Measurements from ENCODE around the gene CGB5. TPM values are rescaled to one million over a fixed set of nuclear protein-coding genes. Genes with fewer than 3 reads are reported as not detected.
A peak's percentile ranks its signal among the peaks of the same experiment; 100 is the strongest.

The CGB5 gene
- total RNA-seq, 1 donor from 2014 or later: 6.5 TPM

DNA sequence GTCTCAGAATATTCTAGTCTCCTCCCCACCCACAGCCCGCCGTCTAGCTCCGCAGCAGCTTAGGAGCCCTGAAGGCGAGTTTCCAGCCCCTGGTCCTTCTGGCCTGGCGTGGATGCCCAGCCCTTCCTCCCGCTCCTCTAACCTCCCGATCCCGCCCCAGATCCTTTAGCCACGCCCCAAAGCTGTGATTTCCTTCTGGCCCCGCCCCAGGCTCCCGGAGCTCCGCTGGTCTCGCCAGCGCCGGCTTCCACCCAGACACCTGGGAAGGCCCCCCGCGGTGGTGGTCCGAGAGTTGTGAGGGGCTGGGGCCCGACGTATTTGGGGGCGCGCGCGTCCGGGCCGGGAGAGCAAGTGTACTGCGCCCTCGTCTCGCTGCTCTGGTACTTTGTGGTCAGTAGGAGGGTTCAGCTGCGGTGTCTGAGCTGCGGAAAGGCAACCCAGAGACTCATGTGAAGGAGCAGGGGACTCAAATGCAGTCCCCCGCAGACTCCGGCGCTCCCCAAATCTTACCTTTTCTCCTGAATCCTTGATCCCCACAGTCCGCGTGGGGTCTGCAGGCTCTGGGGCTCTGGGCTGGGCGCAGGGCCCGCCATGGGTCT is 14.1 kb downstream of the CGB5 start, which contains the start of gene CGB7:
Gene CGB7, minus strand, starts transcription at position 114 of the 599 bp plus-strand sequence. CDS start 2,374 bp downstream, outside the sequence.
- Histone ChIP-seq H3K9ac (ENCODE audit: low read length) (peak within 1 kb of the TSS; percentile 81), H3K36me3 (ENCODE audit: insufficient read depth, low read length) (no peaks in the 10 kb centered on the region), H3K4me2 (ENCODE audit: low read length) (peak within 1 kb of the TSS; percentile 90), H3K9me3 (ENCODE audit: insufficient read depth, low read depth, low read length) (no peaks in the 10 kb centered on the region), H3K27ac (ENCODE audit: low read depth, low read length) (peak within 1 kb of the TSS; percentile 33), H3K4me3 (ENCODE audit: insufficient read depth, low read depth, low read length) (peak within 1 kb of the TSS; percentile 81), H2AFZ (ENCODE audit: low read depth, low read length) (peak within 1 kb of the TSS; percentile 78), H4K20me1 (ENCODE audit: insufficient read depth, low read length) (peaks cover 41% of the 10 kb centered on the region), H3K4me1 (ENCODE audit: insufficient read depth, low read length) (peaks cover 19% of the 10 kb centered on the region), H3K79me2 (ENCODE audit: insufficient read depth, low read length) (peaks cover 59% of the 10 kb centered on the region), H3K27me3 (ENCODE audit: insufficient read depth, low read length) (no peaks in the 10 kb centered on the region)
- Mint-ChIP-seq H3K27me3 (ENCODE audit: low read depth, unreplicated experiment) (peaks cover 10% of the 10 kb centered on the region), H3K36me3 (ENCODE audit: low read depth, unreplicated experiment) (peaks cover 7% of the 10 kb centered on the region), H3K4me1 (ENCODE audit: low read depth, unreplicated experiment) (peaks cover 11% of the 10 kb centered on the region), H3K9me3 (ENCODE audit: unreplicated experiment) (no peaks in the 10 kb centered on the region), H3K27ac (ENCODE audit: unreplicated experiment) (peak within 1 kb of the TSS; percentile 93), H3K4me3 (ENCODE audit: unreplicated experiment) (peak within 1 kb of the TSS; percentile 93)
- TF ChIP-seq, protein P1, sequence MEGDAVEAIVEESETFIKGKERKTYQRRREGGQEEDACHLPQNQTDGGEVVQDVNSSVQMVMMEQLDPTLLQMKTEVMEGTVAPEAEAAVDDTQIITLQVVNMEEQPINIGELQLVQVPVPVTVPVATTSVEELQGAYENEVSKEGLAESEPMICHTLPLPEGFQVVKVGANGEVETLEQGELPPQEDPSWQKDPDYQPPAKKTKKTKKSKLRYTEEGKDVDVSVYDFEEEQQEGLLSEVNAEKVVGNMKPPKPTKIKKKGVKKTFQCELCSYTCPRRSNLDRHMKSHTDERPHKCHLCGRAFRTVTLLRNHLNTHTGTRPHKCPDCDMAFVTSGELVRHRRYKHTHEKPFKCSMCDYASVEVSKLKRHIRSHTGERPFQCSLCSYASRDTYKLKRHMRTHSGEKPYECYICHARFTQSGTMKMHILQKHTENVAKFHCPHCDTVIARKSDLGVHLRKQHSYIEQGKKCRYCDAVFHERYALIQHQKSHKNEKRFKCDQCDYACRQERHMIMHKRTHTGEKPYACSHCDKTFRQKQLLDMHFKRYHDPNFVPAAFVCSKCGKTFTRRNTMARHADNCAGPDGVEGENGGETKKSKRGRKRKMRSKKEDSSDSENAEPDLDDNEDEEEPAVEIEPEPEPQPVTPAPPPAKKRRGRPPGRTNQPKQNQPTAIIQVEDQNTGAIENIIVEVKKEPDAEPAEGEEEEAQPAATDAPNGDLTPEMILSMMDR (IDR thresholded peaks at IDR 0.05; ENCODE audit: insufficient read depth, low read depth, low read length): no peak
- no peak for TF ChIP-seq EZH2 (IDR thresholded peaks at IDR 0.05; ENCODE audit: insufficient read depth, low read length)
- peak; percentile 35 for DNase-seq (ENCODE audit: low read depth)
- no peak for FAIRE-seq

DNA sequence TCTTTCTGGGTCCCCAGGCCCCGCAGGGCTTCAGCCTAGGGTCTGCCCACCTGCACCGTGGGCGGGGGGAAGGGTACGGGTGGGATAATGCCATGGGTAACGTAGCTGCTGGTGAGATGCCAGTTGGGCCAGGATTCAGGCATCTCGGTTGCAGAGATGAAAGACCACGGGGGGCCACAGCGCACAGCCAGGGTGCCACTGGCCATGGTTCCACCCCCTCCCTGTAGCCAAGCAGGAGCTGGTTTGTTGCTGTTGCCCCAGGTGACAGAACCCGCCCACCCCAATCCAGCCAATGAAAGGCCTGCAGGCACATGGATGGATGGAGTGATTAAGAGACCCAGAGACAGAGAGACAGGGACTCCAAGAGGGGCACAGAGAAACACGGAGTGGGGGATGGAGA is 14.9 kb downstream of the CGB5 start:
- H3K36me3 ChIP-seq (ENCODE audit: insufficient read depth, low read length): no peaks in the 10 kb centered on the region
- FAIRE-seq (no peak), DNase-seq (ENCODE audit: low read depth) (peak; percentile 30)
- peaks cover 59% of the 10 kb centered on the region for H3K79me2 ChIP-seq (ENCODE audit: insufficient read depth, low read length)
- no peaks in the 10 kb centered on the region for H3K9me3 ChIP-seq (ENCODE audit: insufficient read depth, low read depth, low read length)
- H3K4me2 ChIP-seq (ENCODE audit: low read length): peak overlapping the region; percentile 90
- no peak overlapping the region for H3K4me3 ChIP-seq (ENCODE audit: insufficient read depth, low read depth, low read length)
- no peak overlapping the region for H3K27ac Mint-ChIP-seq (ENCODE audit: unreplicated experiment)
- no peaks in the 10 kb centered on the region for H3K27me3 ChIP-seq (ENCODE audit: insufficient read depth, low read length)
- peak overlapping the region; percentile 93 for H3K4me3 Mint-ChIP-seq (ENCODE audit: unreplicated experiment)
- peaks cover 43% of the 10 kb centered on the region for H4K20me1 ChIP-seq (ENCODE audit: insufficient read depth, low read length)
- H3K9ac ChIP-seq (ENCODE audit: low read length): peak overlapping the region; percentile 81
- peaks cover 19% of the 10 kb centered on the region for H3K4me1 ChIP-seq (ENCODE audit: insufficient read depth, low read length)
- TF ChIP-seq, protein P1 (IDR thresholded peaks at IDR 0.05; ENCODE audit: insufficient read depth, low read depth, low read length): no peak
- no peak for TF ChIP-seq EZH2 (IDR thresholded peaks at IDR 0.05; ENCODE audit: insufficient read depth, low read length)
- H3K27ac ChIP-seq (ENCODE audit: low read depth, low read length): no peak overlapping the region
- H3K4me1 Mint-ChIP-seq (ENCODE audit: low read depth, unreplicated experiment): peaks cover 15% of the 10 kb centered on the region
- no peak overlapping the region for H2AFZ ChIP-seq (ENCODE audit: low read depth, low read length)
- H3K36me3 Mint-ChIP-seq (ENCODE audit: low read depth, unreplicated experiment): peaks cover 7% of the 10 kb centered on the region
- H3K9me3 Mint-ChIP-seq (ENCODE audit: unreplicated experiment): no peaks in the 10 kb centered on the region
- H3K27me3 Mint-ChIP-seq (ENCODE audit: low read depth, unreplicated experiment): peaks cover 10% of the 10 kb centered on the region

DNA sequence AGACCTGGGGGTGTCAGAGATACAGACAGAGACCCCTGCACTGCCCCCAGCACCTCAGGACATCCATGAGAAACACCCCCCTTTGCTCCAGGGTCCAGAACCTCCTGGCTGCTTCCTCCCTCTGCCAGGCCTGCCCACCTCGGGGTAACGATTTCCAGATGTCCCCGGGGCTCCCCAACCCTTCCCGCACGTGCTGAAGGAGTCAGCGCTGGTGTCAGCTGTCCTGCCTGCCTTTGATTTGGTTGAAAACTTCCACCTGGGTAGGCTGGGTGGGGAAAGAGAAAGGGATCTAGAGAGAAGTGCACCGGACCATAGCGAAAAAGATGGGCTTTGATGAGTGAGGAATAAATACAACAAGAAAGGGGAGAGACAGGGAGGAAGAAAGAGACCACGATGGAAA is 15.4 kb downstream of the CGB5 start:
- no peak for TF ChIP-seq EZH2 (IDR thresholded peaks at IDR 0.05; ENCODE audit: insufficient read depth, low read length)
- TF ChIP-seq, protein P1 (IDR thresholded peaks at IDR 0.05; ENCODE audit: insufficient read depth, low read depth, low read length): no peak
- Histone ChIP-seq H3K79me2 (ENCODE audit: insufficient read depth, low read length) (peaks cover 59% of the 10 kb centered on the region), H3K4me3 (ENCODE audit: insufficient read depth, low read depth, low read length) (no peak overlapping the region), H3K27me3 (ENCODE audit: insufficient read depth, low read length) (no peaks in the 10 kb centered on the region), H3K9me3 (ENCODE audit: insufficient read depth, low read depth, low read length) (no peaks in the 10 kb centered on the region), H3K36me3 (ENCODE audit: insufficient read depth, low read length) (no peaks in the 10 kb centered on the region), H3K4me1 (ENCODE audit: insufficient read depth, low read length) (peaks cover 22% of the 10 kb centered on the region), H4K20me1 (ENCODE audit: insufficient read depth, low read length) (peaks cover 48% of the 10 kb centered on the region), H3K27ac (ENCODE audit: low read depth, low read length) (no peak overlapping the region), H2AFZ (ENCODE audit: low read depth, low read length) (no peak overlapping the region), H3K9ac (ENCODE audit: low read length) (no peak overlapping the region), H3K4me2 (ENCODE audit: low read length) (peak overlapping the region; percentile 90)
- Mint-ChIP-seq H3K9me3 (ENCODE audit: unreplicated experiment) (no peaks in the 10 kb centered on the region), H3K4me1 (ENCODE audit: low read depth, unreplicated experiment) (peaks cover 15% of the 10 kb centered on the region), H3K27ac (ENCODE audit: unreplicated experiment) (peak overlapping the region; percentile 26), H3K36me3 (ENCODE audit: low read depth, unreplicated experiment) (peaks cover 7% of the 10 kb centered on the region), H3K4me3 (ENCODE audit: unreplicated experiment) (peak overlapping the region; percentile 58), H3K27me3 (ENCODE audit: low read depth, unreplicated experiment) (peaks cover 10% of the 10 kb centered on the region)
- DNase-seq (ENCODE audit: low read depth) (no peak), FAIRE-seq (no peak)

Data from astrocyte (in vitro differentiated cells and primary cell).